K562 (cell line): ENCODE data around the gene MOXD1.

Experiments
- ATF2 ChIP-seq: sonication (generic); formaldehyde crosslinking; IDR thresholded peaks from 2 replicates; pipeline ENCODE4 v1.8.1; 2022; ENCODE audit warnings: missing genetic modification reagents
- CTCF ChIP-seq, 3 experiments: IDR thresholded peaks in 2 of 3; conservative IDR thresholded peaks in 1 of 3; 2 replicates each; pipeline ENCODE4 v1.5.1; 2011 to 2012; ENCODE audit warnings: low read length in 3 of 3, mild to moderate bottlenecking in 3 of 3, control low read depth in 2 of 3, improper control_type of control experiment in 1 of 3, inconsistent platforms in 1 of 3, low read depth in 1 of 3, mixed read lengths in 1 of 3, moderate library complexity in 1 of 3; ENCODE audit not compliant: insufficient read depth in 2 of 3
- E2F6 ChIP-seq, 2 experiments: IDR thresholded peaks; 2 replicates each; pipeline ENCODE4 v1.6.1; 2011; ENCODE audit warnings: borderline replicate concordance in 1 of 2, control low read depth in 1 of 2, low read depth in 1 of 2, low read length in 1 of 2, mild to moderate bottlenecking in 1 of 2, mixed read lengths in 1 of 2, moderate library complexity in 1 of 2; ENCODE audit not compliant: insufficient read depth in 1 of 2, insufficient read length in 1 of 2, poor library complexity in 1 of 2, severe bottlenecking in 1 of 2; ENCODE audit errors: extremely low read depth in 1 of 2
- EZH2 ChIP-seq: IDR thresholded peaks from 2 replicates; pipeline ENCODE4 v1.6.1; 2012; ENCODE audit warnings: low read depth, mild to moderate bottlenecking, inconsistent platforms, low read length, borderline replicate concordance
- POLR2A ChIP-seq: fragments of 450-650 bp; conservative IDR thresholded peaks from 2 replicates; pipeline ENCODE4 v1.6.1; 2016
- REST ChIP-seq, 2 experiments: fragments of 450-650 bp; formaldehyde crosslinking in 1 of 2; IDR thresholded peaks; 2 replicates each; pipeline versions ENCODE4 v1.4.0 to v1.6.1; 2014 to 2020; ENCODE audit warnings: mild to moderate bottlenecking in 2 of 2, borderline replicate concordance in 1 of 2, low read depth in 1 of 2
- XRCC4 ChIP-seq: IDR thresholded peaks from one replicate; pipeline ENCODE4 v1.6.1; 2011; ENCODE audit not compliant: insufficient read depth, insufficient read length; ENCODE audit errors: extremely low read depth
- ZNF274 ChIP-seq: IDR thresholded peaks from 2 replicates; pipeline ENCODE4 v1.6.1; 2011; ENCODE audit warnings: low read depth, mild to moderate bottlenecking, low read length, moderate library complexity, borderline replicate concordance

- no peak for TF ChIP-seq POLR2A
- no peak for TF ChIP-seq REST (IDR thresholded peaks at IDR 0.05; ENCODE audit: borderline replicate concordance)
- TF ChIP-seq REST (CRISPR knock-in tag; IDR thresholded peaks at IDR 0.05; ENCODE audit: low read depth): no peak
- no peak for TF ChIP-seq E2F6 (IDR thresholded peaks at IDR 0.05; ENCODE audit: borderline replicate concordance in 1 of 2, extremely low read depth in 1 of 2, insufficient read depth in 1 of 2, insufficient read length in 1 of 2, low read depth in 1 of 2, low read length in 1 of 2, poor library complexity in 1 of 2, severe bottlenecking in 1 of 2)
- no peak for TF ChIP-seq EZH2
- TF ChIP-seq ZNF274: no peak
- TF ChIP-seq CTCF (IDR thresholded peaks at IDR 0.05 in 2 of 3, conservative IDR thresholded peaks at IDR 0.05 in 1 of 3; ENCODE audit: insufficient read depth in 2 of 3, low read depth in 1 of 3, low read length in 3 of 3): no peak
- no peak for TF ChIP-seq ATF2
- TF ChIP-seq XRCC4: no peak
These were observed 155.1 kb downstream of the MOXD1 start for GRCh38 chr6:132246120-132246617.
